IMR-90 (cell line): ENCODE data around the gene PDZD11.
"Not testable (repeated sequence)": the region's sequence is repeated elsewhere in the genome, so short reads cannot be mapped to it uniquely, and the experiment has no call there.

Experiments used
- CHD1 ChIP-seq: IDR thresholded peaks from 2 replicates; pipeline ENCODE4 v1.6.1; 2012; ENCODE audit warnings: low read depth, low read length, improper control_type of control experiment
- FOS ChIP-seq: fragments of 150-350 bp; IDR thresholded peaks from 2 replicates; pipeline ENCODE4 v1.6.1; 2016; ENCODE audit warnings: low read depth, low read length
- MAFK ChIP-seq: IDR thresholded peaks from 2 replicates; pipeline ENCODE4 v1.6.1; 2012; ENCODE audit warnings: low read depth, low read length, improper control_type of control experiment
- MAZ ChIP-seq: IDR thresholded peaks from 2 replicates; pipeline ENCODE4 v1.6.1; 2012; ENCODE audit warnings: low read depth, mild to moderate bottlenecking, low read length, improper control_type of control experiment, moderate library complexity, borderline replicate concordance
- MXI1 ChIP-seq: IDR thresholded peaks from 2 replicates; pipeline ENCODE4 v1.6.1; 2012; ENCODE audit warnings: low read depth, mild to moderate bottlenecking, low read length, moderate library complexity, borderline replicate concordance
- POLR2A ChIP-seq: IDR thresholded peaks from 2 replicates; pipeline ENCODE4 v1.6.1; 2012; ENCODE audit warnings: mild to moderate bottlenecking, low read depth, low read length
- RAD21 ChIP-seq: IDR thresholded peaks from 2 replicates; pipeline ENCODE4 v1.6.1; 2012; ENCODE audit warnings: low read length, improper control_type of control experiment
- RCOR1 ChIP-seq: IDR thresholded peaks from 2 replicates; pipeline ENCODE4 v1.6.1; 2012; ENCODE audit warnings: mild to moderate bottlenecking, low read length, improper control_type of control experiment; ENCODE audit not compliant: insufficient replicate concordance
- TF ChIP-seq, protein P1 (sequence below): conservative IDR thresholded peaks from 2 replicates; pipeline ENCODE4 v1.5.1; 2012; ENCODE audit warnings: mild to moderate bottlenecking, low read depth, low read length, improper control_type of control experiment
- TF ChIP-seq, protein P2 (sequence below): fragments of 150-350 bp; IDR thresholded peaks from 2 replicates; pipeline ENCODE4 v1.6.1; 2017; ENCODE audit warnings: mild to moderate bottlenecking, antibody characterized with exemption, low read length, low read depth
- TF ChIP-seq, protein P3 (sequence below): fragments of 150-350 bp; IDR thresholded peaks from 2 replicates; pipeline ENCODE4 v1.6.1; 2016; ENCODE audit warnings: low read depth, mild to moderate bottlenecking, low read length, moderate library complexity, borderline replicate concordance

DNA sequence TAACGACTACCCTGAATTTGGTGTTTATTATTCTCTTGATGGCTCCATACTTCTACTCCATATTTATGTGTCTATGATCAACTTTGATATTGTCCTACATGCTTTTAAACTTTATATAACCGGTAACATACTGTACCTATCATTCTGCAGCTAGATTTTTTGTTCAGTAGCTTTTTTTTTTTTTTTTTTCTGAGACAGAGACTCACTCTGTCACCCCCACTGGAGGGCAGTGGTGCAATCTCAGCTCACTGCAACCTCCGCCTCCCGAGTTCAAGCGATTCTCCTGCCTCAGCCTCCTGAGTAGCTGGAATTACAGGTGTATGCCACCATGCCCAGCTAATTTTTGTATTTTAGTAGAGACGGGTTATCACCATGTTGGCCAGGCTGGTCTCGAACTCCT is 15.7 kb downstream of the PDZD11 start:
- TF ChIP-seq CHD1, POLR2A, RAD21, MAFK, FOS, MXI1, RCOR1, MAZ: not testable (repeated sequence)
- TF ChIP-seq, protein P1, sequence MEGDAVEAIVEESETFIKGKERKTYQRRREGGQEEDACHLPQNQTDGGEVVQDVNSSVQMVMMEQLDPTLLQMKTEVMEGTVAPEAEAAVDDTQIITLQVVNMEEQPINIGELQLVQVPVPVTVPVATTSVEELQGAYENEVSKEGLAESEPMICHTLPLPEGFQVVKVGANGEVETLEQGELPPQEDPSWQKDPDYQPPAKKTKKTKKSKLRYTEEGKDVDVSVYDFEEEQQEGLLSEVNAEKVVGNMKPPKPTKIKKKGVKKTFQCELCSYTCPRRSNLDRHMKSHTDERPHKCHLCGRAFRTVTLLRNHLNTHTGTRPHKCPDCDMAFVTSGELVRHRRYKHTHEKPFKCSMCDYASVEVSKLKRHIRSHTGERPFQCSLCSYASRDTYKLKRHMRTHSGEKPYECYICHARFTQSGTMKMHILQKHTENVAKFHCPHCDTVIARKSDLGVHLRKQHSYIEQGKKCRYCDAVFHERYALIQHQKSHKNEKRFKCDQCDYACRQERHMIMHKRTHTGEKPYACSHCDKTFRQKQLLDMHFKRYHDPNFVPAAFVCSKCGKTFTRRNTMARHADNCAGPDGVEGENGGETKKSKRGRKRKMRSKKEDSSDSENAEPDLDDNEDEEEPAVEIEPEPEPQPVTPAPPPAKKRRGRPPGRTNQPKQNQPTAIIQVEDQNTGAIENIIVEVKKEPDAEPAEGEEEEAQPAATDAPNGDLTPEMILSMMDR = not testable (repeated sequence)
- TF ChIP-seq, protein P2, sequence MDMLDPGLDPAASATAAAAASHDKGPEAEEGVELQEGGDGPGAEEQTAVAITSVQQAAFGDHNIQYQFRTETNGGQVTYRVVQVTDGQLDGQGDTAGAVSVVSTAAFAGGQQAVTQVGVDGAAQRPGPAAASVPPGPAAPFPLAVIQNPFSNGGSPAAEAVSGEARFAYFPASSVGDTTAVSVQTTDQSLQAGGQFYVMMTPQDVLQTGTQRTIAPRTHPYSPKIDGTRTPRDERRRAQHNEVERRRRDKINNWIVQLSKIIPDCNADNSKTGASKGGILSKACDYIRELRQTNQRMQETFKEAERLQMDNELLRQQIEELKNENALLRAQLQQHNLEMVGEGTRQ = not testable (repeated sequence)
- TF ChIP-seq, protein P3, sequence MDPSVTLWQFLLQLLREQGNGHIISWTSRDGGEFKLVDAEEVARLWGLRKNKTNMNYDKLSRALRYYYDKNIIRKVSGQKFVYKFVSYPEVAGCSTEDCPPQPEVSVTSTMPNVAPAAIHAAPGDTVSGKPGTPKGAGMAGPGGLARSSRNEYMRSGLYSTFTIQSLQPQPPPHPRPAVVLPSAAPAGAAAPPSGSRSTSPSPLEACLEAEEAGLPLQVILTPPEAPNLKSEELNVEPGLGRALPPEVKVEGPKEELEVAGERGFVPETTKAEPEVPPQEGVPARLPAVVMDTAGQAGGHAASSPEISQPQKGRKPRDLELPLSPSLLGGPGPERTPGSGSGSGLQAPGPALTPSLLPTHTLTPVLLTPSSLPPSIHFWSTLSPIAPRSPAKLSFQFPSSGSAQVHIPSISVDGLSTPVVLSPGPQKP = not testable (repeated sequence)
